HS-5 (cell line): ENCODE measurements around the gene STRADA.

Experiments
- DNase-seq: peaks from one replicate; pipeline ENCODE4 v3.0.0-alpha.2; 2012; ENCODE audit warnings: low read depth

STRADA gene

GRCh38 chr17:63700528-63701455 lies 40.8 kb downstream of the STRADA start:
- DNase-seq: no peak

DNA sequence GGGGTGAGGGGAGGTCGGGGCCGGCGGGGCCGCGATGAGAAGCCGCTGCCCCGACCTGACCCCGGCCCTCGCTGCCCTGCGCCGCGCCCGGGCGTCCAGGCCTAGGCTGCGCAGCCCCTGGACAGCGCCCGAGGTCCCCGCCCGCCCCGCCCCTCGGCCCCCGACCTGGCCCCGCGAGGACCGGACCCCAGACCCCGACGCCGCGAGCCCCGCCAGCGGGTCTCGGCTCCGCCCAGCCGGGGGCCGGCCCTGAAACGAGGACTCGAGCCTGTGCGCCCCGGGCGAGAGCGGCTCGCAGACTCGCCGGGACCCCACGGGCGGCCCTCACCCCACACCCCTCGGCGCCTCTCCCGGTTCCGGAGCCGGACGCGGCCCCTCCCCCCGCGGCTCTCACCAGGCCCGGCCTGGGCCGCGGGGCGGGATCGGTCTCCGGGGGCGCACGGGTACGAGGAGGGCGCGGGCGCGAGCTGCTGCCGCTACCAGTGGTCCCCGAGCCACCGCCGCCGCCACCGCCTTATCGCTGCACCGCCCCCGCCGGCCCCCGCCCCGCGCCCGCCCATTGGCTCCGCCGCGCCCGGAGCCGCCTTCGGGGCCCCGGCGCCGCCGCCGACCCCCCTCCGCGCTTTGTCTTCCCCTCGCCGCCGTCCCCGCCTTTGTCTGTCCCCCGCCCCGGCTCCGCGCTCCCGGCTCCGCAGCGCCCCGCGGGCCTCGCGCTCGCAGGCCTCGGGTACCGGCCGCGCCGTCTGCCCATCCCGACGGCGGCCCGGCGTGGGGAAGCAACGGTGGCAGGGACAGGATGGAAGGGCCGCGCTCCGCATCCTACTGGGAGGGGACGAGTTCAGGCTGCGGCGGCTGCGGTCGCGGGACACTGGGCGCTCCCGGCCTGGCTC lies 41.7 kb downstream of the STRADA start, which contains the start of gene LIMD2:
Gene LIMD2 (minus strand): TSS at position 488 of the 890 bp plus-strand sequence. CDS start 827 bp downstream, outside the sequence.
- no peak for DNase-seq

DNA sequence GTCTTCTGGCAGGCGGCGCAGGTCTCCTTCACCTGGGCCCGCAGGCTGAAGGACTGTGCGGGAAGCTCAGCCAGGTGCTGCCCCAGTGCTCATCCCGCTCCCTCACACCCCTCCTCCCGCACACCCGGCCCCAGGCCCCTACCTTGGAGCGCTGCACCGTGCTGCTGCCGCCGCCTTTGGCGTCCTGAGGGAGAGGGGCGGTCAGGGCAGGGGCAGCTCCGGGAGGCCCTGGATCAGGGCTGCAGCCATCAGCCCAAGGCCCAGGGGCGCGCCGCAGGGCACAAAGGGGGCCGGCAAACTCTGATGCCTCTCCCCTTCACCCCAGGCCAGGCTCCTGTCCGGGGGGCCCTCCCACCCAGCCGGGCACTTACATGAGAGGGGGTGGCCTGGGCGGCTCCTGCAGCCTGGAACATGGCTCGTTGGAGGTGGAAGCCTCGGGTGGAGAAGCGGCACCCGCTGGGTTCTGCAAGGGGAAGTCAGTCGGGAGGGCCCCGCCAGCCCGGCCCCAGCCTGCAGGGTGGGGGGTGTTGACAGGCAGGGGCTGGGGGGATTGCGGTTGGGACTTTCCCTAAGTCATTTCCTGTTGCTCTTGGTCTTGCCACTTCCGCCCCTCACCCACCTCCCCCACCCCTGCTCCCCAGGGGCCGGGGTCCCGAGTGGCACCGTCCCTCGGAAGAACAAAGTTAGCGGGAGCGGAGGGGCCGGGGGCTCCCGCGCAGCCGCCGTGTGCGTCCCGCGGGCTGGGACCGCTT lies 42.5 kb downstream of the STRADA start:
- DNase-seq: no peak

GRCh38 chr17:63698381-63698885 lies 43.2 kb downstream of the STRADA start:
- no peak for DNase-seq

- no peak for DNase-seq
Observed at GRCh38 chr17:63697341-63698286, 44.0 kb downstream of the STRADA start.

DNA sequence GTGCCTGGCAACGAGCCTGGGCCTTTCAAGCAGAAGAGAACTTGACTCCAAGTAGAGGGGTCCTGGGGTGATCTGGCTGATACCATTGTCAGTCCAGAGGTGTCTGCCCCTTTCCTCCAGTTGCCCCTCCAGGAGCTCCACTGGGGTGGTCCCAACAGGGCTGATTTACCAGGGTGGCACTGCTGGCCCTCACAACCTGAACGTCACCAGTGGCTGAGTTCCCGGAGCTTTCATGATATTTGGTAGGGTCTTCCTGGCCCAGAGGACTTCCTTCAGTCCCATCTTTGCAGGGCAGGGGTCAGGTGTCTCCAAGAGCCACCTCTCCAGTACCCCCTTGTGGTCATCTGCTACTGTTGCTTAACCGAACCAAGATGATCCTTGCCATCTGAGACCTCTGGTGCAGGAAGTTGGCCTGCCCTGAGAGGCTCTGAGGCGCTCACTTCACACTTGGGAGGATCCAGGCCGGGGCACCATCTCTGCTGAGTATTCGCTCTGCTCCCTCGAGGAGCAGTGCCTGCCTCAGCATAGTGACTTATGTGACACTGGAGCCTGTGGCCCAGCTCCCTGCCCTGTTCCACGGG lies 45.1 kb downstream of the STRADA start:
- no peak for DNase-seq

DNA sequence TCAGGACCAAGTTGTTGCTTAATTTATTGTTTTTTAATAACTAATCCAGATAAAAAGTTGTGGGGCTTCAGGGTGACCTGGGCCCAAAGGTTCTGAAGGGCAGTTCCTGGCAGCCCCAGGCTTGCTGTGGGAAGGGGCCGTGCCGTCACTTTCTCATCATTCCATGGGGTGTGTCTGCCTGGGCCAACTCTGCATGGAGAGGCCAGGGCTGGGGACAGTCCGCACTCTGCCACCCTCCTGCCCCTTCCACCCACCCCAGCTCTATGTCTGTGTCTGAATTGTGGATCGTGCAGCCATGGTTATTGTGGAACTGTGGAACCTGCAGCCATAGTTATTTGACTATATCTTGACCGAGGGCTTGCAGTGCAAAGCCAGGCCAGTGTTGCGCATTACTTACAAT lies 45.7 kb downstream of the STRADA start:
- DNase-seq: no peak

DNA sequence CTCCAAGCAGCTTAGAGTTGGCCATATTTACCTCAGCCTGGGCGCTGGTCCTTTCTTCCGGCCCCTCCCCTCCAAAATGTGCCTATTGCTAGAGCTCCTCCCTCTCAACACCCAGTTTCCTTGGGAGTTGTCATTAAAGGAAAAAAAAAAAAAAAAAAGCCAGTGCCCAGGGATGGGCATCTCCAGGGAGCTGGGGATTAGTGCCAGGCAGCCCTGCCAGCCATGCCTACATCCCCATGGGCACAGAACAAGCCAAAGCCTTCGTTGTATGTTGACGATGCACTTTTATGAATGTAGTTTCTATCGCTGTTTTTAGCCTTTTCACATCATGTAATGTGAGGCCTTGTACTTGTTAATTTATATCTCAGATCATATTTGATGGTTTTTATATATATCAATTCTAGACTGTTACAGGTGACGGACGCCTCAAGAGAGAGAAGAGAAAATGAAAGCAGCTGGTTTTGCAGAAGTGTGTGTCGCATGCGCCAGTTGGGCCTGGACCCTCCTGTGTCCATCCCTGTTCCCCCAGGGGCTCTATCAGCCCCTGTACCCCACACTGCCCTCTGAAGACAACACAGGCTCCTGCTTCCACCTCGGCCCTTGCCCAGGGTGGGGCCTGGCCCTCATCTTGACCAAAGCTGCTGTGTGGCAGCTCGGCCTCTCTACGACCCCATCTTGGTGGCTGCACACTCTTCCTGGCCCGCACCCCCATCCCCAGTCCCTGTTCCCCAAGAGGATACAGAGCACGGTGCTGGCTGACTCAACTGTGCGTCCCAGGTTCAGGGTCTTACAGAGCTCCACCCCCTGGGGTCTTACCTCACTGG lies 46.4 kb downstream of the STRADA start:
- no peak for DNase-seq

DNA sequence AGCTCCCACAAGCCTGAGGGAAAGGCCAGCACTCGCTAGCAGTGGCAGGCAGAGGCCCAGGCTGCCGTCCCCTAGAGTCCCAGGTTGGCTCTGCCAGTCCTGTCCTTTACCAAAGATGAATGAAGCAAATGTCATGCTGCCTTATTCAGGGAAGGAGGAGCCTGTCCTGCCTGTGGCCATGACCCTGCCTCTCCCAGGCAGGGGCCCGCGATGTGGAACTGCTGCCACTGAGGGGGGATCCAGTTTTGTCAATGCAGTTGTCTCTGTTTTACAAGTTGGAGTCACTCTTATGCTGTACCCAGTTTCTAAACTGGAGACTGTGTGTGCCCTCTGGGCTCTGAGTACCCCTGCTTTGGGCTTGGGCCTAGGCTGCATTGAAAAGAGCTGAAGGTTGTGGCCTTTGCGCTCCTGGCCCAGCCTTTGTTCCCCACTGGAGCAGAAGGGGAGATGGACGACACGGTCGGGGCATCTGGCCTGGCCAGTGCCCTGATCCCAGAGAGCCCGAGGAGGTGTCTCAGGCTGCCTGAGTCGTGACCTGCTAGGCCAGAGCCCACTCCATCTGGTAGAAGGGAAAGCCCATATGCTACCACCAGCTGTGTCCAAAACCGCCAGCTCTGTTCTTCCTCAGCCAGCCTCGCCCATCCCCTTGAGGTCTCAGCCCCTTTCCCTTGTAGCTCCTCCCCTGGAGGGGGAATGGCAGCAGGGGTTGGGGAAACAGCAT lies 47.2 kb downstream of the STRADA start:
- no peak for DNase-seq

GRCh38 chr17:63693411-63694113 lies 48.0 kb downstream of the STRADA start:
- DNase-seq: no peak

DNA sequence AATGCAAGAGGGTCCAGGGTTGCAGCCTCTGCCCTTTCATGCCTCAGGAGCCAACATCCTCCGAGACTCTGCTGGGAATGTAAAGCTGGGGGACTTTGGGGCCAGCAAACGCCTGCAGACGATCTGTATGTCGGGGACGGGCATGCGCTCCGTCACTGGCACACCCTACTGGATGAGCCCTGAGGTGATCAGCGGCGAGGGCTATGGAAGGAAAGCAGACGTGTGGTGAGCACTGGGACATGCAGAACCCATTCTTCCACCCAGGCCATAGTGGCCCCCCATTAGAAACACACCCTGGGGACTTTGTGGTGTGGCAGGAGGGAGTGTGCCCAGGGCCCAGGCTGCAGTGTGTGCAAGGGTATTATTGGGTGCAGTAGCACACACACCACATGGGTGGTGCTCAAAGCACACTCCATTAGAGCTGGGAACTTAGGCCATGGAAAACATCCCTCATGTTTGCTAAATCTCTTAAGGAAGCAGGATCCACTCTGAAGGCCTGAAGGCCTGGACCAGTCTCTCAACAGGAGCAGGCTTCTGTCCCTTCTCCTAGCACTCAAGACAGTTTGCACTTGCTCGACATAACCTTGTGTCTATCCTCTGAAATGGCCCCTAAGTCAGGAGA lies 49.3 kb downstream of the STRADA start:
- DNase-seq: no peak

DNA sequence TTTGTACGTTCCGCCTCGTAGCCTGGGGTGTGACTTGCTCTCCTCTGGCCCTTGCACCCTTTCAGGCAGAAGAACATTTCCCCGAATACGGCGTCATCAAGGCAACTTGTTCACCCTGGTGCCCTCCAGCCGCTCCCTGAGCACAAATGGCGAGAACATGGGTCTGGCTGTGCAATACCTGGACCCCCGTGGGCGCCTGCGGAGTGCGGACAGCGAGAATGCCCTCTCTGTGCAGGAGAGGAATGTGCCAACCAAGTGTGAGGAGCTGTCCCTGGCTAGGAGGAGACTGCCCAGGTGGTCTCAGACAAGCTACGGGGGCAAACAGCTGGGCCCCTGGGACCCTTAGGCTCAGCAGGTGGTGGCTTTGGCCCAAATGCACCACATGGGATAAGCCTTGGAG lies 52.1 kb downstream of the STRADA start:
- no peak for DNase-seq

DNA sequence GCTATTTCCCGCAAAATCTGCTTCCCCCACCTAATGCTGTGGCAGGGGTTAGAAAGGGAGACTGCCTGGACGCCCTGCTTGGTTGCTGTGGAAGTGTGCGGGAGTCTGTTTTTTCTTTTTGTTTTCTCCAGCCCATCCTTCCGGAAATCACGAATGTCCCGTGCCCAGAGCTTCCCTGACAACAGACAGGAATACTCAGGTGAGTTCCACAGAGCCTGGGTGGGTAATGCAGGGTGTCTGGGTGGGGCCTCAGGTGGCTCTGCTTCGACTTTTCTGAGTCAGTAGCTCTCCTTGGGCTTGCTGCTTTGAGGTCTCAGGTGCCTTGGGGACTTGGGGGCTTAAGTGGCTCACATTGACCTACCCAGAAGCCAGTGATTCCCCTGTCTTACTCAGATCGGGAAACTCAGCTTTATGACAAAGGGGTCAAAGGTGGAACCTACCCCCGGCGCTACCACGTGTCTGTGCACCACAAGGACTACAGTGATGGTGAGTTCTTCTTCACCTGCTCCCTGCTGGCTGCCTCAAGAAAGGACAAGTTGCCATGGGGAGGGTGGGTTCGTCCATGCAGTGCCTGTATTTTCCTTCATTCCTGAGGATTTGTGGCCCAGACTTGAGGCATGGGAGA lies 53.1 kb downstream of the STRADA start:
- DNase-seq: no peak

DNA sequence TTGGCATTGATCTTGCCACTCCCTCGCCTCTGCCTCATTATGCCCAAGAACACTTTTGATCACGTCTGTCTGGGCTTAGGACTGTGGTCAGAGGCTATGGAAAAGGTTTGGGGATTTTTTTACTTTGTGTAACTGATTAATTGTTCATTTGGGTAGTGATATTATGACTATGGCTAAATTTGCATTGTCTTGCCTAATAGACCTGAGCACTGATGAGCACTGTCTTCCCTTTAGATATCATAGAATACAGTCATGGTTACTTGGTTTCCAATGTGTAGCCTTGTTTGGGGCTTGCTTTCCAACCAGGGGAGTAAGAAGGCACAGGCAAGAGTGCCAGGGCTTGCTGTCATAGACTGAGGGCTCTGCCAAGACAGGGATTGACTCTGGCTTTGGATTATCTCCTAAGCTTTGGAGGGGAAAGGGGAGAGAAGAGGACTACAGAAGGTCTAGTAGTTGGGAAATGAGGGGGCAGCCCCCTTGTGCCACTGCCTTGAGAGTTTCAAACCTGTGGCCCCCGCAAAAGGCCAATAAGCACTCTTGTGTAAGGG lies 55.4 kb downstream of the STRADA start:
- no peak for DNase-seq

GRCh38 chr17:63685578-63685977 lies 56.0 kb downstream of the STRADA start:
- DNase-seq: no peak

GRCh38 chr17:63685041-63685440 lies 56.6 kb downstream of the STRADA start:
- DNase-seq: no peak

DNA sequence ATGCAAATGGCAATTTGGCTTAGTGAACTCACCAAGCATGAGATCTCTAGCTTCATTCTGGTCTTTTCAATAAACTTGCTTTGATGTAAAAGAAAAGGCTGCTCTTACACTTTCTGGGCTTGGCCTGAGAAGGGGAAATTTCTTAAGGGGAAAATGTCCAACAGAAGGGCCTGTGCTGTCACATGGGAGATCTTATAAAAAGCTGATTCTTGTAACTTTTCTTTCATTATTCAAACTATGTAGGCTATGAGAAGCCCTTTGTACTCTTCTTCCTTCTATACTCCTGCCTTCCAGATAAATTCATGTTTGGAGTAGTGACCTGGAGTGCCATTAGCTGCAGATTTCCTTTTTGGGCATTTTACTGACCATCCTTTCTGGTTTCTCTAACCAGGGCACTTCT lies 58.6 kb downstream of the STRADA start:
- no peak for DNase-seq
